ENCODE results near the gene MYO9B.

Gene MYO9B

GRCh38 chr19:17112271-17112670 lies 36.7 kb downstream of the MYO9B start:
- DNase-seq (ENCODE audit: low read depth in 2 of 3, low spot score in 1 of 3): no peak

- DNase-seq (ENCODE audit: low read depth in 2 of 3, low spot score in 1 of 3): no peak
Observed at GRCh38 chr19:17112700-17113099, 37.1 kb downstream of the MYO9B start.

- no peak for DNase-seq (ENCODE audit: low read depth in 2 of 3, low spot score in 1 of 3)
Observed at GRCh38 chr19:17113127-17113785, 37.7 kb downstream of the MYO9B start.

GRCh38 chr19:17114414-17114831 lies 38.8 kb downstream of the MYO9B start:
- DNase-seq (ENCODE audit: low read depth in 2 of 3, low spot score in 1 of 3): no peak

GRCh38 chr19:17116996-17117702 lies 41.6 kb downstream of the MYO9B start:
- DNase-seq (ENCODE audit: low read depth in 2 of 3, low spot score in 1 of 3): no peak

GRCh38 chr19:17118957-17119356 lies 43.4 kb downstream of the MYO9B start:
- no peak for DNase-seq (ENCODE audit: low read depth in 2 of 3, low spot score in 1 of 3)

- DNase-seq (ENCODE audit: low read depth in 2 of 3, low spot score in 1 of 3): no peak
Observed at GRCh38 chr19:17121736-17122293, 46.2 kb downstream of the MYO9B start.

- no peak for DNase-seq (ENCODE audit: low read depth in 2 of 3, low spot score in 1 of 3)
Observed at GRCh38 chr19:17123041-17123440, 47.5 kb downstream of the MYO9B start.

- no peak for DNase-seq (ENCODE audit: low read depth in 2 of 3, low spot score in 1 of 3)
Observed at GRCh38 chr19:17124025-17124424, 48.4 kb downstream of the MYO9B start.

GRCh38 chr19:17125062-17125727 lies 49.6 kb downstream of the MYO9B start:
- peak in 1 of 3 donors; percentile 31 for DNase-seq (ENCODE audit: low read depth in 2 of 3, low spot score in 1 of 3)

GRCh38 chr19:17125728-17126677 lies 50.4 kb downstream of the MYO9B start:
- DNase-seq (ENCODE audit: low read depth in 2 of 3, low spot score in 1 of 3): peak; percentile 36 to 40 (median 39)

- no peak for DNase-seq (ENCODE audit: low read depth in 2 of 3, low spot score in 1 of 3)
Observed at GRCh38 chr19:17127671-17128070, 52.1 kb downstream of the MYO9B start.

- DNase-seq (ENCODE audit: low read depth in 2 of 3, low spot score in 1 of 3): no peak
Observed at GRCh38 chr19:17128403-17128802, 52.8 kb downstream of the MYO9B start.

- no peak for DNase-seq (ENCODE audit: low read depth in 2 of 3, low spot score in 1 of 3)
Observed at GRCh38 chr19:17128820-17129219, 53.2 kb downstream of the MYO9B start.

- no peak for DNase-seq (ENCODE audit: low read depth in 2 of 3, low spot score in 1 of 3)
Observed at GRCh38 chr19:17129377-17129776, 53.8 kb downstream of the MYO9B start.

GRCh38 chr19:17135001-17135853 lies 59.6 kb downstream of the MYO9B start:
- no peak for DNase-seq (ENCODE audit: low read depth in 2 of 3, low spot score in 1 of 3)

- DNase-seq (ENCODE audit: low read depth in 2 of 3, low spot score in 1 of 3): no peak
Observed at GRCh38 chr19:17136021-17136420, 60.4 kb downstream of the MYO9B start.

- DNase-seq (ENCODE audit: low read depth in 2 of 3, low spot score in 1 of 3): no peak
Observed at GRCh38 chr19:17136617-17137016, 61.0 kb downstream of the MYO9B start.

GRCh38 chr19:17137417-17137816 lies 61.8 kb downstream of the MYO9B start:
- no peak for DNase-seq (ENCODE audit: low read depth in 2 of 3, low spot score in 1 of 3)

Measured in stimulated activated CD4-positive, alpha-beta T cell treated with anti-CD3 and anti-CD28 coated beads, Interleukin-12 subunit alpha, Interleukin-12 subunit beta, amount 100 ng/mL, for 48 hours (primary cell).